ENCODE data around the gene BCL7A.
A peak's percentile ranks its signal among the peaks of the same experiment; 100 is the strongest.
"Not testable (repeated sequence)": the region's sequence is repeated elsewhere in the genome, so short reads cannot be mapped to it uniquely, and the experiment has no call there.

BCL7A gene

DNA sequence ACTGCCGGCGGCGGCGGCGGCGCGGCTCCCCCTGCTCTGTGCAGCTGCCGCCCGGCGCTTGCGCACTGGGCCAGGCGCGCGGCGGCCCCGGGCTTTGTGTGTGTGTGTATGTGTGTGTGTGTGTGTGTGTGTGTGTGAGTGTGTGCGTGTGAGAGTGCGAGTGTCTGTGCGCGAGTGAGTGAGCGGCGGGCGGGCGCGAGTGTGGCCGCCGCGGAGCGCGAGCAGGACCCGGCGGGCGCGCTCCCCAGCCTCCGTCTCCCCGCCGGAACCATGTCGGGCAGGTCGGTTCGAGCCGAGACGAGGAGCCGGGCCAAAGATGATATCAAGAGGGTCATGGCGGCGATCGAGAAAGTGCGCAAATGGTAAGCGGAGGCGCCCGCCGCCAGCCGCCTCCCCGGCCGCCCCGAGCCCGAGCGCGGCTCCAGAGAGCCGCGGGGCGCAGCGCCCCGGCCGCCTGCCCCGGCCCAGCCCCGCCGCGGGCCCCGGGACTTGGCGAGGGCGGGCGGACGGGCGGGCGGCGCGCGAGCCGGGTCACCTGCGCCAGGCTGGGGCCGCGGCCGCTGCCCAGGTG is at the start of gene BCL7A:
TSS of gene BCL7A (plus strand) at position 63 of the 571 bp plus-strand sequence. CDS start at position 271, 208 bp downstream.
- peak; percentile 22 for DNase-seq

DNA sequence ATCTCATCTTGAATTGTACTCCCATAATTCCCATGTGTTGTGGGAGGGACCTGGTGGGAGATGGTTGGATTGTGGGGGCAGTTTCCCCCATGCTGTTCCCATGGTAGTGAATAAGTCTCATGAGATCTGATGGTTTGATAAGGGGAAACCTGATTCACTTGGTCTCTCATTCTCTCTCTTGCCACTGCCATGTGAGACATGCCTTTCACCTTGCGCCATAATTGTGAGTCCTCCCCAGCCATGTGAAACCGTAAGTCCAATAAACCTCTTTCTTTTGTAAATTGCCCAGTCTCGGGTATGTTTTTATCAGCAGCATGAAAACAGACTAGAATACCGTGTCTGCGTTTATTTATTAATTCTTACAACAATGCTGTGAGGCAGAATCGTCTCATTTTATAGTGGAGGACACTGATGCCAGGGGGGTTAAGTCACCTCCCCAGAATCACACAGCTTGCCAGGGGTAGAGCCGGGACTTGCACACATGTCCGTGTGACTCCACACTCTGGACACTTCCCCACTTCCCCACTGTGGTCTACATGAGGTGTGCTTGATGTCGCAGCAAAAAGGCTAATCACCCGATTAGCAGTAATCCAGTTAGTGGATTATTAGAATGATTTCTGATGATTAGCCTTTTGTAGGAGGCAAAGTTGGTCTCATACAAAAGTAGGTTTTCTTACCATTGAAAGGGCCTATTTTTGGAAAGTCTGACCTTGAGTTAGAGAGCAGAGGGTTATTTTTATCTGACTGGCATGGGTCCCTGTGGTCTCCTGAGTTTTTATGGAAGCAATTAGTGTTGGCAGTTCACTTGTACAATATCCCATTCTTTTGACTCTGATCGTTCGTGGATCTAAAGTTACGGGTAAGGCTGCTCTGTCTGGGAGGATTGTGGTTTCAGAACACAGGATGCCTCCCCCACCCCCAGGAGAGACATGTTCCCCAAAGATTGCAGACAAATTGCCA is 47.4 kb upstream of the BCL7A start:
- DNase-seq = no peak

DNA sequence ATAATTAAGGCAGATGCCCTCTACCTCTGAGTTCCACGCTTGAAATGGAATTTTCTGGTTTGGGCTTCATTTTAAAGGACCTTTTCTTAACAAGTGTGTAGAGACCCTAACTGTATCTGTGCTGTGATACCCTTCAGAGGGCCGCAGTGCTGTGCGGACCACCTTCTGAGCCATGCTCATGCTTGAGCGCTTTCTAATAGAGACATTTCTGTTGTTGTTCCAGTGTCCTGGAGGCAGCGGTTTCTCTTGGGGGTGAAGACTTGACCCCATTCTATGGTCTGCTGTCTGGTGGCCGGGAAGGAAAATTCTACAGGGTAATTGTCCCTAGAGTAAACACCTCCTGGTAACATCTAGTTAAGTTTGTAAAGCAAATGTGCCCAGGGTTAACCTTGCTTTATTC is 46.7 kb upstream of the BCL7A start:
- DNase-seq = no peak

DNA sequence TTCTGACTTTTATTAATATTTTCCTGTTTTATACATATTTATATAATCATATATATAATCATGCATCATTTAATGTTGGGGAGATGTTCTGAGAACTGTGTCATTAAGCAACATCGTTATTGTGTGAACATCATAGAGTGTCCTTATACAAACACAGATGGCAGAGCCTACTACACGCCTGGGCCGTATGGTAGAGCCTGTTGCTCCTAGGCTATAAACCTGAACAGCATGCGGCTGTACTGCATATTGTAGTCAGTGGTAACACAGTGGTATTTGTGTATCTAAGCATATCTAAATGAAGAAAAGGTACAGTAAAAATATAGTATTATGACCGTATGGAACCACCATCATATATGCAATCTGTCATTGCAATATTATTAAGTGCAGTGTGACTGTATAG is 44.7 kb upstream of the BCL7A start:
- DNase-seq = no peak

DNA sequence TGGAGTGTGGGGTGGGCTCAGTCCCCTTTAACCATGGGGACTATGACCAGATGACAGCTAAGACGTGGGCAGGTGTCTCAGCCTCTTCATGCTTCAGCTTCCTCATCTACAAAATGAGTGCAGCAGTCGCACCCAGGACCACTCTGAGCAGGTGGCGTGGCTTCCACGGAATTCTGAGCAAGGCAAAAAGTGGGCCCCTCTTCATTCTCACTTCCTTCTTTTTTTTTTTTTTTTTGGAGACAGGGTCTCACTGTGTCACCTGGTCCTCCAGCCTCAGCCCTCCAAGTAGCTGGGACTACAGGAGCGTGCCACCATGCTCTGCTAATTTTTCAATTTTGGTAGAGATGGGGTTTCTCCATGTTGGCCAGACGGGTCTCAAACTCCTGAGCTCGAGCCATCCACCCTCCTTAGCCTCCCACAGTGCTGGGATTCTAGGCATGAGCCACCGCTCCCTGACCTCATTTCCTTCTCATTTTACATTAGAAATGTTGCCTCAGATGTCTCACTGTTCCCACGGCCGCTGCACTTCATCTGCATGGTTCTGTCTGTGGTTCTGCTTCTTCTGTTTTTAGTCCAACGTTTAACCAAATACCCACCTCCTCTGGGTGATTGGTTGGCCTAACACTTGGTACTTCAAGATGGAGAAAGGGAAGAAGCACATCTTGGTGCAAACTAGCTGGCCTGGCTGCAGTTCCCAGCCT is 41.3 kb upstream of the BCL7A start:
- no peak for DNase-seq

DNA sequence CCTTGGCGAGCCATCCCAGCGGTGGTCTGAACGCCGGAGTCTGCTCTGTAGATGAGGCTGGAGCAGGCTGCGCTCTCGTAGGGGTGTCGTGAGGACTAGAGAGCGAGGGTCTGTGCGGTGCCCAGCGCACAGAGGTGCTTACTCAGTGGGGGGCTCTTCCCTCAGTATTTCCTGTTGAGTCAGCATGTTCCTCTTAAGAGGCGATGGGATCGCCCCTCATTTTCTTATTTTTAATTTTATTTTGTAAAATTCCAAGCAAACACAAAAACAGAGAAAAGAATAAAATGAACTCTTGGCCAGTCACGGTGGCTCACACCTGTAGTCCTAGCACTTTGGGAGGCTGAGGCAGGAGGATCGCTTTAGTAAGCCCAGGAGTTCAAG is 40.8 kb upstream of the BCL7A start:
- DNase-seq = no peak

DNA sequence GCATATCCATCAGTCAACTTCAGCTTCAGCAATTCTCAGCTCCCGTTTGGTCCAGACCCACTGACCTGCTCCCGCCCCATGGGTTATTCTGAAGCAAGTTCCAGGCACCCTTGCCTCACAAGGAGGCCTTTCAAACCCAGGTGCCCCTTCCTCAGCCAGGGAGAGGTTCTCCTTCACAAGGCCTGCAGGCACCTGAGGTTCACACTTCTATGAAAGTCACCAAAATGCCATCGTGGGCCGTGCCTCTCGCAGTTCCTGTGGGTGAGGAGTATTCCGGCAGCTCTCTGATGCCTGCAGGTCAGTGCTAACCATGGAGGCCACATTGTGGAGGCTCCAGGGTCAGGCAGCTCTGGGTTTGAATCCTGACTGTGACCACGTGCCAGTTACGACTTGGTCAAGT is 40.2 kb upstream of the BCL7A start:
- no peak for DNase-seq

DNA sequence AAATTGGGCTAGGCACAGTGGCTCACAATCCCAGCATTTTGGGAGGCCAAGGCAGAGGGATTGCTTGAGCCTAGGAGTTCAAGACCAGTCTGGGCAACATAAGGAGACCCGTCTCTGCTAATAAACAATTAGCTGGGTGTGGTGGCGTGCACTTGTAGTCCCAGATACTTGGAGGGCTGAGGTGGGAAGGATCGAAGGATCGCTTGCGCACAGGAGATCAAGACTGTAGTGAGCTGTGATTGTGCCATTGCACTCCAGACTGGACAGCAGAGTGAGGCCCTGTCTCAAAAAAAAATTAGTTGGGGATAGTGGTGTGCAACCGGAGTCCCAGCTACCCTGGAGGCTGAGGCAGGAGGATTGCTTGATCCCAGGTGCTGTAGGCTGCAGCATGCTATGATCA is 38.7 kb upstream of the BCL7A start:
- no peak for DNase-seq

DNA sequence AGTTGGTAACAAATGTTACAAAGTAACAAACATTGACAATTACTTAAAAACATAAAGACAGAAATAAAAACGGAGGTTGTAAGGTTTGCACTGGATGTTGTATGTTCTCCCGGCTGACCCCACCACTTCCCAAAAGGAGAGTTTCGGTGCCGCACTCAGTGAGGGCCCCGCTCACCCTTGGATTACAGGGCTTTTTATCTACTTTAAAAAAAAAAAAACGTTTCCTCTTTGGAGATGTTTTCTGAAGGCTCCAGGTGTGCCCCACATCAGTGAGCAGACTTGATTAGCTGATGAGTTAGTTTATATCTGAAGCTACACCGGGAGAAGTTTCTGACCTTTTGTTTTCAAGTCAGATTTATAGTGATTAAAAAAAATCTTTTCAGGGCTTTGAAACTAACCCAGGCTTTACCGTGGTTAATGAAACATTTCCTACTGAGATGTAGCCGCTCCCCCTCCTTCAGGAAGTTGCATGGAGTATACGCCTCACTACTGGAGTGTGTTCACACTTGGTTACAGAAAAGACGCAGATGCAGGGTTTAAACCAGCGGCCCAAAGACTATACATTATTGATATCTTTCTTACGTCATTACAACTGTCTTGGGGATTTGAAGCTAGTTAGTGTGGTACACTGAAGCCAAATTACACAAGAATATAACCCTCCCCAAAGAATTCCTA is 38.0 kb upstream of the BCL7A start:
- DNase-seq = no peak

DNA sequence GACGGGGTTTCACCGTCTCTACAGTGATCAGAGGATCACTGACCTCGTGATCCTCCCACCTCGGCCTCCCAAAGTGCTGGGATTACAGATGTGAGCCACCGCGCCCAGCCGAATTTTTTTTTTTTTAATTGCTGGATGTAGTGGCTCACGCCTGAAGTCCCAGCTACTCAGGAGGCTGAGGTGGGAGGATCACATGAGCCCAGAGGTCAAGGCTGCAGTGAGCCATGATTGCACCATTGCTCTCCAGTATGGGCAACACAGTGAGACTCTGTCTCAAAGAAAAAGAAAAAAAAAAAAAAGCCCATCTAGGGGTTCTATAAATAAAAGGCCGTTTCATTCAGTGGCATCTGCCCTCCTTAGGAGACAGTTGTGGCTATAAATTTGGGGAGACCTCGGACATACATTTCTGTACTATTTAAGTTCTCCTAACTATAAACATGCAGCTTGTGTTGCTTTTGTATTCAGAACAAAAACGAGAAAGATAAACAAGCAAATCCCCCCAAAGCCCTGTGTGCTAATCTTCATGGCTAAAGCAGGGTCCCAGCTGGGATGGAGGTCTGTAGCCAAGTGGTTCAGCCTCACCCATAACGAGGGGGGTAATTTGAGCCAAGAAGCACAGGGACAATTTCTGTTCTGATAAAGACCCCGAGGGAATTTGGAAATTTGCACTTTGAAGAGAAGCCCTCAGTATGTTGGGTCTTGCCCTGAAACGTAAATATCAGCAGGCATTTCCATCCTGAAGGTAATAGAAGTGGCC is 35.0 kb upstream of the BCL7A start:
- DNase-seq = no peak

DNA sequence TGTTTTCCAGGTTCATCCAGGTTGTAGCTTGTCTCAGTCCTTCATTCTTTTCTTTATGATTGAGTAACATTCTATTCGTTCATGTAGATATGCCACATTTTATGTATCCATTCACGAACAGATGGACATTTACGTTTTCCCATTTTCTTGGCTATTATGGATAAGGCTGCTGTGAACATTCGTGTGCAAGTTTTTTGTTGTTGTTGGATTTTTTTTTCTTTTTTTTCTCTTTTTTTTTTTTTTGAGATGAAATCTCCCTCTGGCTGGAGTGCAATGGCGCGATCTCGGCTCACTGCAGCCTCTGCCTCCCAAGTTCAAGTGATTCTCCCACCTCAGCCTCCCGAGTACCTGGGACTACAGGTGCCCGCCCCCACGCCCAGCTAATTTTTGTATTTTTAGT is 33.2 kb upstream of the BCL7A start:
- not testable (repeated sequence) for DNase-seq

DNA sequence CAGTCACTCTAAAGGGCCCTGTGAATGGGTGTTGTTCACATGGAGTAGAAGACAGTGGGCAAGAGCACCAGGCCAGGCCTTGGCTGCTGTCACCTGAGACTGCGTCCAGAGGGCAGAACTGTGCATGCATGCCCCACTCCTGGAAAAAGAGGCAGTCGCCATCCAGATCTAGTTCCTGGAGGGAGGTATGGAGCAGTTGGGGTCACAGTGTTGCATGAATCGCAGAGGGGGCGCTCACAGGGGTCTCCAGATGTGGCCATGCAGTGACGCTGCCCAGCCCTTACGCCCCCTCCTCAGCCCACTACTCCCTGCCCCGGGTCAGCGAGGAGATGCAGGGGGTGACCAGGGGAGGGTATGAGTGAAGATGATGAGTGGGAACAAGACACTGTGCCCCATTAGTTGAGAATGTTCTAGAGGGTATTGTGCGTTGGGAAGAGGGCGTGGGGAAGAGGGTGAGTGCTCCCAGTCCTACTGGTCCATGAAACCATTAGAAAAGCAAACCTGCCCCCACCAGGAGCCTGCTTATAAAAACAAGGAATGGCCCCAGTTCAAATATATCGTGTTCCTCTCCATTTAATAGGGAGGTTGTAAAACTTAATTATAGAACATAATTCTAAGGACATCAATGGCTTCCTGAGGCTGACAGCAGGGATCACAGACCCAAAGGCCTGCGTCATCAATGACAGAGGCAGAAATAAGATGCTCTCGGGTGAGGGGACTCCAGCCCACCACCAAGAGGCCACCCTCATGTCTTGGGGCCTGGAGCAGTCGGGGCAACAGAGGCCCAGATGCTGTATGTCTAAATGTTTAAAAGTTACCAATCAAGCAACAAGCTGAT is 32.2 kb upstream of the BCL7A start:
- no peak for DNase-seq

DNA sequence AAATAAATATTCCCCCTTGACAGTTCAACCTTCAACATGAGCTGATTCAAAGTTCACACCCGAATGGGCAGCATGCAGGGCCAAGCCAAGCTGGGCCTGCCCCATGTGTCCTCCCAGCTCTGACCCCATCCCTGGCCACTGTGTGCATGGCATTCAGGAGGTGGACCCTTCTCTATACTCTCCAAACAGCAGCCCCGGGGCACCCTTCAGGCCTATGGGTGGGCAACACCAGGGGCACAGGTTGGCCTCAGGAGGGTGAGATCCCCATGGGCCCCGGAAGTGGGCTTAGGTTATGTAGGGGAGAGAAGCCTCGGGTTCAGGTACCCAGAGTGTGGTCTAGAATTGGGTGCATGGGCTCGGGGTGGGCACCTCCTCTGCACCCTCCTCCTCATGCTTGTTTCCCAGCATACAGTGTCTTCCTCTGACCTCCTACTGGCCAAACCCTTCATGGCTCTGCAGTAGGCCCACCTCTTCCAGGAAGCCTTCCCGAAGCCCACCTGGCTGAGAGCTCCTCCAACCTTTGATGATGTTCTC is 31.5 kb upstream of the BCL7A start:
- no peak for DNase-seq

DNA sequence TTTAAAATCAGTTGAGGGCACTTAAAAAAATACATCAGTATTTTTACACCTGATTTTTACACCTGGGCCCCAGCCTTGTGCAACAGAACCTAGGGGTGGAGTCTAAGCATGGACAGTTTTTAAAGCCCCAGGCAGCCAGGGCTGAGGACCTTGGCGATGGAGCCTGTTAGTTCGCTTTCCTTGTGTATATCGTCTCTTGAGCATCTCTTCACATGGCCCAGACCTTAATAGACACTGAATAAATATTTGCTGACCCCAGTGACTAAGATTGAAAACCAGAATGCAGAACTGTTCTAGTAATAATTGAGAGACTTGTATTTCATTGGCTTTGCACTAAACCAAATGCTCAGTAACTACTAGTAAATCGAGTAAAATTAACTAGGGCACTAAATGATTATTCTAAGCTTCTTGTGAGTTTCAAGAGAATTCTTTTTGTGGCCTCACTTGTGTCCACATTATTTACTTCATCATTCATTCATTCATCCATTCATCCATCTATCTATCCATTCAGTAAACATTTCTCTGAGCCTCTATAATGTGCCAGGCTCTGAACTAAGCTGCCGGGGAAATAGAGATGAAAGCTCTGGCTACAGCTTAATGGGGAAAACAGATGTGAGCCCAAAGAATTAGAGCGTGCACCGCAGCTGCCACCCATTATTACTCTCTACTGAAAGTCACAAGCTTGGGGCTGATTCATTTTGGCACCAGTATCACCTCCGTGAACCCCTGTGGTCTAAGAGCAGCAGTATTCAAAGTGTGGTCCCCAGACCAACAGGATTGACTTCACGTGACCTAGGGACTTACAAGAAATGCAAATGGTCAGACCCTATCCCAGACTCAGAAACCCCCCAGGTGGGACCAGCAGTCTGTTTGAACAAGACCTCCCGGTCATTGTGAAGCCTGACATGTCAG is 30.7 kb upstream of the BCL7A start:
- no peak for DNase-seq

DNA sequence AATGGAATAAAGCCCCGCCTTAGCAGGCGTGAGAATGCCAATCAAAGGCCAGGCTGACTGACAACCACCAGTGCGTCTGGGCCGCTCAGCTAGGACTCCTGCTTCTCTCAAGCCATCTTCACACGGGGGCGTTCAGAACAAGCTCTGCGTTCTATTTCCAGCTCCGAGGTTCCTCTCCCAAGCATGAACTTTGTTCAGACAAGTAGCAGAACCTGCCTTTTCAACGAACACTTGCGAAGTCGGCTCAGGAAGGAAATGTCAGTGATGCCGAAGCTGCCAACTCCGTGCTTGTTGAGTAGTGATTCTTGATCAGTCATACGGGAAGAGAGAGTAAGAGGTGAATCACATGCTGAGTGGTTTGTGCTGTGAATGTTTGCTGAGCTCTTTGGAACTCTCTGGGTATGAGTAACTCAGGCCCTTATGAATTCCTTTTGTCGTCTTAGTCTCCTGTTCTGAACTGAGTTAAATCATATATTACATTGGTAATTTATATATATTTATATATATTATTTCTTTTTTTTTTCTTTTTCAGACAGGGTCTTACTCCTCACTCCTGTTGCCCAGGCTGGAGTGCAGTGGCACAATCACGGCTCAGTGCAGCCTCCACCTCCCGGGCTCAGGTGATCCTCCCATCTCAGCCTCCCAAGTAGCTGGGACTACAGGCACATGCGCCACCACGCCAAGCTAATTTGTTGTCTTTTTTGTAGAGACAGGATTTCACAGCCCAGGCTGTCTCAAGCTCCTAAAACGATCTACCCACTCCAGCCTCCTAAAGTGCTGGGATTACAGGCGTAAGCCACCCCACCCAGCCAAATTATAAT is 29.4 kb upstream of the BCL7A start:
- DNase-seq = peak; percentile 43

DNA sequence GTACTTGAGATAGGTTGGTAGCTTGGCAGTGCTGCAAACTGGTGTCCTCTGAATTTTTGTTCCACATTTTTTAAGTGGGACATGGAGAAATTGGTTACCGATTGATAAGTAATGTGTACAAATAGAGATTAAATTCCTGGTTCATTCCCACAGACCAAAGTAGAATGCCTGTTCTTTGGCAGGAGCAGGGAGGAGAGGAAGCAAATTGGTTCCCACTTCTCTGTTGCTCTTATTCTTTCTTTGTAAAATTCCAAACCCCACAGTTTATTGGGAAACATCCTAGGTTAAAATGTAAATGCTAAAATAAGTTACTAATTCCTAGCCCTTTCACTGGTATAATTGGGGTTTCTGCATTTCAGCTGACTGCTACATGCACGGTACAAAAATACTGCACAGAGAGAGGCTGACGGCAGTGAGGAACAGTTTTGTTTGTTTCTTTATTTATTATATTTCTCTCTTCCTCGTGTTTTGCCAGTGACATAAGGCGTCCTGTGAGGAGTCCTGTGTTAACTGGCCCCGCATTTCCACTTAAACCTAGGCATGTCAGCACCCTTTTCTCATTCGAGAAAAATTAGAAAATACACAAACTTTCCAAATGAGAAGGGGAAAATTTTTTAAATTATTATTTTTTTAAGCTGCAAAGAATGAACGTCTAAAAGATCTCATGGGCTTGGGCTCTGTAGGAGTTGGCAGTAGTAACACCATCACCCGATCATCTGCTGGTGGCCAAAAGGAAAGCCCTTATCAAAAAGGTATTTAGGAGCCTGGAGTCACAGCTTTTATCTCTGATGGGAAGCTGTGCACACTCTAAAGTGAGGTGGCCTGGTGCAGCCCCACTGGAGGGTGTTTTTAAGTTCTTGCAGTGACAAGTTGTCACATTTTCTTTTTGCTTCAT is 25.4 kb upstream of the BCL7A start:
- no peak for DNase-seq

DNA sequence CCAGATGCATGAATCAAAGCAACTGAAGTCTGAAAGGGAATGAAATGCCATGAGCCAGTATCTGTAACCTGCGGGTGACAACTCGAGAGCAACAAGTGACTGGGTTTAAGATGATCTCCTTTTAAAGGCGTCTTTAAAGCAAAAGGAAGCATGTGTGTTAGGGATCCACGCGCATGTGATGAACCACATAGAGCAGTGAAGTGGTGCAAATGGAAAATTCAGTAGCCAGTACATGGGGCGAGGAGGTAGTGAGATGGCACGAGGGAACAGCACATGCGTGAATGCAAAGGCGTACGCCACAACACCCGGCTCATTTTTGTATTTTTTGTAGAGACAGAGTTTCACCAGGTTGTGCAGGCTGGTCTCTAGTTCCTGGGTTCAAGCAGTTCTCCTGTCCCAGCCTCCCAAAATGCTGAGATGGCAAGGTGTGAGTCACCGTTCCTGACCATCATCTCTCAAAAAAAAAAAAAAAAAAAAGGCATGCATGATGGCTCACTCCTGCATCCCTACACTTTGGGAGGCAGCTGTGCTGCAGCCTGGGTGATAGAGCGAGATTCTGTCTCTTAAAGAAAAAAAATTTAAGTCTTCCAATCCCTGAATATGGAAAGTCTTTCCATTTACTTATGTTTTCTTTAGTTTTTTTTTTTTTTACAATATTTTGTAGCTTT is 24.6 kb upstream of the BCL7A start:
- DNase-seq = no peak
